ENCODE data around the gene OXA1L. TPM values are rescaled to one million over a fixed set of nuclear protein-coding genes. Genes with fewer than 3 reads are reported as not detected.

The OXA1L gene
- total RNA-seq, 4 donors from 2014 or later = 52.1 to 85.8 (median 73.4) TPM

GRCh38 chr14:22819151-22819988 is 52.9 kb downstream of the OXA1L start:
- H3K9me3 ChIP-seq = no peaks in the 10 kb centered on the region
- peak overlapping the region; percentile 62 to 89 (median 74) for H3K27ac ChIP-seq
- intact Hi-C loops (cut with DNase I) = no loop called here
- peaks cover 6 to 62% (median 21%) of the 10 kb centered on the region in 3 donors for H3K4me1 ChIP-seq
- no peaks in the 10 kb centered on the region for H3K36me3 ChIP-seq
- H3K27me3 ChIP-seq = peaks cover 0 to 6% (median 0%) of the 10 kb centered on the region in 4 donors
- WGBS, 2 donors = 38 to 44% methylated on average over 9 of the region's 10 CpGs
- H3K4me3 ChIP-seq = peak overlapping the region in 3 of 4 donors; percentile 18 to 62 (median 36)
- DNase-seq = no peak
- TF ChIP-seq CTCF (IDR thresholded peaks at IDR 0.05) (no peak), POLR2A (IDR thresholded peaks at IDR 0.05) (peak in 1 of 4 donors; percentile 40)

GRCh38 chr14:22820731-22821130 is 54.2 kb downstream of the OXA1L start:
- TF ChIP-seq POLR2A (IDR thresholded peaks at IDR 0.05) = no peak
- Histone ChIP-seq H3K4me1 (peaks cover 6 to 64% (median 25%) of the 10 kb centered on the region in 3 donors), H3K27ac (no peak overlapping the region), H3K9me3 (no peaks in the 10 kb centered on the region), H3K27me3 (peaks cover 0 to 4% (median 0%) of the 10 kb centered on the region in 4 donors), H3K36me3 (no peaks in the 10 kb centered on the region), H3K4me3 (no peak overlapping the region)
- intact Hi-C loops (cut with DNase I) = no loop called here
- 40 to 50% methylated on average over 1 of the region's 1 CpG for WGBS, 2 donors
- DNase-seq = no peak

DNA sequence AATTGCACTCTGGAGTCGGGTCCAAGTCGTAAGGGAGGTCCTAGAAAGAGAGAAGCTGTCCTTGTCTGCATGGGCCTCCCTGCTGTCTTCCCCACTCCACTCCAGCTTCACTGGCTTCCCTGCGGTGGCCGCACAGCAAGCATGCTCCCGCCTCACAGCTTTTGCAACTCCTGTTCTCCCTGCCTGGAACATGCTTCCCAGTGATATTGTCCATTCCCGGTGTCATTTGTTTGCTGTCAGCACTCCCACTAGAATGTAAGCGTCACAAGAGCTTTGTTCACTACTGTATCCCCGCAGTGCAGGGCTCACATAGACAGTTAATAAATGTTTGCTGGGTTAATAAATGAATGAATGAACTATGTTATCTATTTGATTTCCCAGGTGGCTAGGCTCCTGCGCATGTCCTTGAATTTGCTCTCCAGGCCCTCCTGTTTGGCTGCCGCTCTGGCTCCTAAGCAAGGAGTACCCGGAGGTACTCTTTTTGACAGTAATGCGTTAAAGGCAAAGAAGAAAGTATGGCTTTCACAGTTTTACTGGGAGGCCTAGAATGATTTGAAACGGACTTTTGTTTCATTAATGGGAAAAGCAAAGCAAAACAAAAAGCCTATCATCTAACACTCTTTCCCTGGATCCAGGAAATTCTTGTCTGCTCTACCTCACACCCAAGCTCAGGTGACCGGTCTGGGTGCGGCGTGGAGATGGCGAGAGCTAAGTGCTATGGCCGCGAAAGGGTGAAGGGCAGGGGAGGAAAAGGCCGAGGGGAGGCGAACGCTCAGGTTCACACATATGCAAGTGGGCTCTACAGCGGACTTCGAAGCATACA is 54.9 kb downstream of the OXA1L start:
- H3K36me3 ChIP-seq = no peaks in the 10 kb centered on the region
- intact Hi-C loops (cut with DNase I) = no loop called here
- H3K27me3 ChIP-seq = peaks cover 0 to 4% (median 0%) of the 10 kb centered on the region in 4 donors
- H3K4me1 ChIP-seq = peaks cover 6 to 64% (median 25%) of the 10 kb centered on the region in 3 donors
- peak overlapping the region in 3 of 4 donors; percentile 71 to 91 (median 84) for H3K27ac ChIP-seq
- H3K9me3 ChIP-seq = no peaks in the 10 kb centered on the region
- H3K4me3 ChIP-seq = no peak overlapping the region
- 86 to 91% methylated on average over 23 to 24 of the region's 24 CpGs for WGBS, 2 donors
- DNase-seq = no peak
- TF ChIP-seq POLR2A (IDR thresholded peaks at IDR 0.05) = no peak
- no peak for TF ChIP-seq CTCF (IDR thresholded peaks at IDR 0.05)

DNA sequence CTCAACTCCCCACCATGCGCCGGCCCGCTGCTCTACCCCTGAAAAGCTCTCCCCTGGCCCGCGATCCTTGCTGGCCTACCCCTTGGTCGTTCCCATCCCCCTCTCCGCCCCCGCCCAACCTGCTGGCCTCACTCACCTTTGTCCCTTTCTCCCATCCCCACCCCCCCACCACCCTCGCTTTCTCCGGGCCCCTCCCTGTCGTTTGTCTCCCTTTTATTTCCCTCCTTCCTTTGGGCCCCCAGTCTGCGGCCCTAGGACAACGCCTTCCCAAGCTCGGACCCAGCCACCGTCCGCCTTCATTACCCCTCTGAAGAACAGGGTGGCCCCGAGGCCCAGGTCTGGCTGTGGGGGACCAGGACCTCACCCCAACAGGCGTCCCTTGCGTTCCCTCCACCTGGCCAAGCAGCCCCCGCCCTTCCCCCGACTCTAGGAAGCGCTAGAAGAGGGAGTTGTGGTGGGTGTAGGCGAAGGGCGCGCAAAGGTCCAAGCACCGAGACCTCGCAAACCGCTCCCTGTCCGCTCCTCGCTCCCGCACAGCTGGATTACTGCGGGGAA is 55.6 kb downstream of the OXA1L start:
- no peaks in the 10 kb centered on the region for H3K9me3 ChIP-seq
- H3K4me1 ChIP-seq = peaks cover 6 to 64% (median 25%) of the 10 kb centered on the region in 3 donors
- TF ChIP-seq POLR2A (IDR thresholded peaks at IDR 0.05) (no peak), CTCF (IDR thresholded peaks at IDR 0.05) (no peak)
- H3K36me3 ChIP-seq = no peaks in the 10 kb centered on the region
- H3K4me3 ChIP-seq = peak overlapping the region; percentile 17 to 74 (median 46)
- DNase-seq = no peak
- H3K27ac ChIP-seq = peak overlapping the region; percentile 34 to 91 (median 78)
- H3K27me3 ChIP-seq = peaks cover 0 to 4% (median 0%) of the 10 kb centered on the region in 4 donors
- intact Hi-C loops (cut with DNase I) = no loop called here
- 66 to 69% methylated on average over 16 to 25 of the region's 32 CpGs for WGBS, 2 donors

Small RNAs within 50 kb of the gene (small RNA-seq; reads per million reads assigned to genes)
- gene RF00588 = 0 to 0.15 (median 0.07) reads per million in 4 donors

Other genes starting within 250 kb of the OXA1L start
- 100 to 1,000 TPM; 174 to 280 (median 225) TPM for gene DAD1, start 177.5 kb upstream of the OXA1L start, total RNA-seq
- gene ABHD4, start 168.4 kb upstream of the OXA1L start, total RNA-seq = 10 to 100 TPM; 22.9 to 45.4 (median 30.1) TPM
- gene OR6J1, start 122.3 kb upstream of the OXA1L start, total RNA-seq = not detected
- gene SLC7A7, start 48.7 kb downstream of the OXA1L start, total RNA-seq = 10 to 100 TPM in 1 of 4 donors, 1 to 10 TPM in 2, not detected in 1; 2.5 to 12.6 (median 7.8) TPM
- 100 to 1,000 TPM in 1 of 4 donors, 10 to 100 TPM in 3; 32.8 to 142 (median 82.1) TPM for gene MRPL52, start 63.2 kb downstream of the OXA1L start, total RNA-seq
- gene MMP14, start 69.9 kb downstream of the OXA1L start, total RNA-seq = 100 to 1,000 TPM in 3 of 4 donors, 10 to 100 TPM in 1; 67.9 to 127 (median 102) TPM
- gene LRP10, start 105.1 kb downstream of the OXA1L start, total RNA-seq = 100 to 1,000 TPM; 111 to 314 (median 128) TPM
- gene REM2, start 116.5 kb downstream of the OXA1L start, total RNA-seq = under 1 TPM; 0.19 to 0.83 (median 0.32) TPM
- gene RBM23, start 152.5 kb downstream of the OXA1L start, total RNA-seq = 100 to 1,000 TPM in 1 of 4 donors, 10 to 100 TPM in 3; 40.0 to 101 (median 58.9) TPM
- gene PRMT5, start 162.7 kb downstream of the OXA1L start, total RNA-seq = 10 to 100 TPM; 36.5 to 75.0 (median 66.1) TPM
- 10 to 100 TPM; 27.6 to 44.3 (median 33.6) TPM for gene HAUS4, start 190.4 kb downstream of the OXA1L start, total RNA-seq
- 10 to 100 TPM; 31.3 to 44.3 (median 34.5) TPM for gene AJUBA, start 215.9 kb downstream of the OXA1L start, total RNA-seq
- gene C14orf93, start 243.5 kb downstream of the OXA1L start, total RNA-seq = 10 to 100 TPM in 2 of 4 donors, 1 to 10 TPM in 2; 3.4 to 12.7 (median 8.8) TPM